Caco-2 (cell line): Measurements from ENCODE around the gene WNK2. TPM values are rescaled to one million over a fixed set of nuclear protein-coding genes. Genes with fewer than 3 reads are reported as not detected.

Experiments
- BruUV-seq: library from RNA; stranded (reverse); fragments of 400-500 nt; replicated peaks from 2 replicates; lab custom pipeline; 2021; lab: Mats Ljungman, UMichigan
- CTCF ChIA-PET: fragments of 300-600 bp; sonication (Branson Sonifier 250); formaldehyde crosslinking; loops from one replicate; lab custom pipeline; 2022; ENCODE audit warnings: antibody characterized with exemption; lab: Charles Lee
- POLR2A ChIA-PET: fragments of 300-600 bp; sonication (Branson Sonifier 250); formaldehyde crosslinking; loops from one replicate; lab custom pipeline; 2022; ENCODE audit warnings: antibody characterized with exemption; lab: Charles Lee
- DNase-seq, 2 experiments: peaks; one replicate each; pipeline versions ENCODE4 v3.0.0 to v3.0.0-alpha.2; 2020 to 2022
- H3K27me3 ChIP-seq: replicated peaks from 2 replicates; pipeline ENCODE4 v1.6.0; 2011; ENCODE audit warnings: low read length; ENCODE audit not compliant: control insufficient read depth, insufficient read depth
- H3K36me3 ChIP-seq: 2 replicates; pipeline ENCODE4 v1.5.1; 2011; ENCODE audit warnings: low read length; ENCODE audit not compliant: control insufficient read depth, insufficient read depth
- H3K4me1 ChIP-seq: fragments of 250-450 bp; sonication (Bioruptor Pico); 2 replicates; pipeline ENCODE4 v1.5.1; 2020; ENCODE audit warnings: mild to moderate bottlenecking
- H3K4me3 ChIP-seq: 2 replicates; pipeline ENCODE4 v1.5.1; 2011; ENCODE audit warnings: low read depth, mild to moderate bottlenecking, control low read depth, low read length
- H3K9me3 ChIP-seq: fragments of 250-450 bp; sonication (Bioruptor Pico); 2 replicates; pipeline ENCODE4 v1.5.1; 2020; ENCODE audit warnings: mild to moderate bottlenecking, moderate library complexity
- H3K27ac Mint-ChIP-seq: one replicate; pipeline ENCODE4 v1.8.0; 2022; ENCODE audit warnings: mixed read lengths; ENCODE audit not compliant: unreplicated experiment
- H3K27me3 Mint-ChIP-seq: one replicate; pipeline ENCODE4 v1.8.0; 2022; ENCODE audit warnings: mixed read lengths; ENCODE audit not compliant: insufficient read depth, unreplicated experiment
- H3K36me3 Mint-ChIP-seq: one replicate; pipeline ENCODE4 v1.8.0; 2022; ENCODE audit warnings: mild to moderate bottlenecking, mixed read lengths; ENCODE audit not compliant: insufficient read depth, unreplicated experiment
- H3K4me1 Mint-ChIP-seq: one replicate; pipeline ENCODE4 v1.8.0; 2022; ENCODE audit warnings: low read depth, mixed read lengths; ENCODE audit not compliant: unreplicated experiment
- H3K4me3 Mint-ChIP-seq: one replicate; pipeline ENCODE4 v1.8.0; 2022; ENCODE audit warnings: mild to moderate bottlenecking, moderate library complexity, mixed read lengths; ENCODE audit not compliant: unreplicated experiment
- H3K9me3 Mint-ChIP-seq: one replicate; pipeline ENCODE4 v1.8.0; 2022; ENCODE audit warnings: mixed read lengths; ENCODE audit not compliant: unreplicated experiment
- CTCF ChIP-seq, 2 experiments: fragments of 200-600 bp in 1 of 2; IDR thresholded peaks; 1 replicate in 1 of 2; 2 replicates in 1 of 2; pipeline versions ENCODE4 v1.5.1 to v1.8.0; 2011 to 2022; ENCODE audit warnings: antibody characterized with exemption in 1 of 2, control low read depth in 1 of 2, inconsistent platforms in 1 of 2, low read depth in 1 of 2, low read length in 1 of 2, mild to moderate bottlenecking in 1 of 2, moderate library complexity in 1 of 2; ENCODE audit not compliant: insufficient read depth in 1 of 2, severe bottlenecking in 1 of 2, unreplicated experiment in 1 of 2
- intact Hi-C: fragments of 100-400 bp; cut with micrococcal nuclease; formaldehyde crosslinking; loops from one replicate; pipeline ENCODE4 v1.10.0; 2022; ENCODE audit not compliant: unreplicated experiment
- total RNA-seq: library from RNA; stranded (reverse); gene quantifications from 2 replicates; pipeline ENCODE4 v1.2.3, GENCODE V29; 2022

Gene WNK2
- total RNA-seq, 1 experiment from 2014 or later = 21.7 TPM

GRCh38 chr9:93299418-93300174, 115.7 kb downstream of the WNK2 start:
- Histone ChIP-seq H3K27me3 (no peaks in the 10 kb centered on the region), H3K4me1 (no peaks in the 10 kb centered on the region), H3K4me3 (no peak overlapping the region), H3K36me3 (no peaks in the 10 kb centered on the region), H3K9me3 (no peaks in the 10 kb centered on the region)
- H3K4me3 Mint-ChIP-seq = no peak overlapping the region
- CTCF ChIA-PET = no interaction called here
- POLR2A ChIA-PET = no interaction called here
- DNase-seq = peak in 1 of 2 experiments; percentile 12
- H3K4me1 Mint-ChIP-seq = no peaks in the 10 kb centered on the region
- H3K36me3 Mint-ChIP-seq = peaks cover 6% of the 10 kb centered on the region
- H3K27ac Mint-ChIP-seq = no peak overlapping the region
- no TSS peak for BruUV-seq
- H3K9me3 Mint-ChIP-seq = no peaks in the 10 kb centered on the region
- H3K27me3 Mint-ChIP-seq = no peaks in the 10 kb centered on the region
- intact Hi-C loops = no loop called here
- no peak for TF ChIP-seq CTCF (IDR thresholded peaks at IDR 0.05; ENCODE audit: insufficient read depth in 1 of 2, low read depth in 1 of 2, low read length in 1 of 2, severe bottlenecking in 1 of 2, unreplicated experiment in 1 of 2)

- Mint-ChIP-seq H3K27ac (no peak overlapping the region), H3K36me3 (peaks cover 6% of the 10 kb centered on the region), H3K4me1 (no peaks in the 10 kb centered on the region), H3K9me3 (no peaks in the 10 kb centered on the region), H3K27me3 (no peaks in the 10 kb centered on the region), H3K4me3 (no peak overlapping the region)
- no peak overlapping the region for H3K4me3 ChIP-seq
- intact Hi-C loops = no loop called here
- TF ChIP-seq CTCF (IDR thresholded peaks at IDR 0.05; ENCODE audit: insufficient read depth in 1 of 2, low read depth in 1 of 2, low read length in 1 of 2, severe bottlenecking in 1 of 2, unreplicated experiment in 1 of 2) = no peak
- no peaks in the 10 kb centered on the region for H3K9me3 ChIP-seq
- ChIA-PET POLR2A (no interaction called here), CTCF (no interaction called here)
- no peak for DNase-seq
- no peaks in the 10 kb centered on the region for H3K36me3 ChIP-seq
- no peaks in the 10 kb centered on the region for H3K4me1 ChIP-seq
- no peaks in the 10 kb centered on the region for H3K27me3 ChIP-seq
- BruUV-seq = no TSS peak
Measured at GRCh38 chr9:93300175-93300572, 116.2 kb downstream of the WNK2 start.

- CTCF ChIA-PET = no interaction called here
Measured at GRCh38 chr9:93300585-93301081, 116.7 kb downstream of the WNK2 start.

More at GRCh38 chr9:93300585-93301081, 116.7 kb downstream of the WNK2 start:
- H3K4me1 ChIP-seq = no peaks in the 10 kb centered on the region
- H3K4me3 ChIP-seq = no peak overlapping the region
- POLR2A ChIA-PET = no interaction called here
- no peaks in the 10 kb centered on the region for H3K27me3 ChIP-seq
- H3K27ac Mint-ChIP-seq = no peak overlapping the region
- no peaks in the 10 kb centered on the region for H3K9me3 ChIP-seq
- intact Hi-C loops = no loop called here
- no TSS peak for BruUV-seq
- DNase-seq = no peak
- no peaks in the 10 kb centered on the region for H3K4me1 Mint-ChIP-seq
- H3K9me3 Mint-ChIP-seq = no peaks in the 10 kb centered on the region
- H3K36me3 ChIP-seq = no peaks in the 10 kb centered on the region
- H3K36me3 Mint-ChIP-seq = peaks cover 6% of the 10 kb centered on the region
- no peak for TF ChIP-seq CTCF (IDR thresholded peaks at IDR 0.05; ENCODE audit: insufficient read depth in 1 of 2, low read depth in 1 of 2, low read length in 1 of 2, severe bottlenecking in 1 of 2, unreplicated experiment in 1 of 2)
- no peak overlapping the region for H3K4me3 Mint-ChIP-seq
- H3K27me3 Mint-ChIP-seq = no peaks in the 10 kb centered on the region
